ENCODE data around the gene TMEM63B.

The TMEM63B gene

DNA sequence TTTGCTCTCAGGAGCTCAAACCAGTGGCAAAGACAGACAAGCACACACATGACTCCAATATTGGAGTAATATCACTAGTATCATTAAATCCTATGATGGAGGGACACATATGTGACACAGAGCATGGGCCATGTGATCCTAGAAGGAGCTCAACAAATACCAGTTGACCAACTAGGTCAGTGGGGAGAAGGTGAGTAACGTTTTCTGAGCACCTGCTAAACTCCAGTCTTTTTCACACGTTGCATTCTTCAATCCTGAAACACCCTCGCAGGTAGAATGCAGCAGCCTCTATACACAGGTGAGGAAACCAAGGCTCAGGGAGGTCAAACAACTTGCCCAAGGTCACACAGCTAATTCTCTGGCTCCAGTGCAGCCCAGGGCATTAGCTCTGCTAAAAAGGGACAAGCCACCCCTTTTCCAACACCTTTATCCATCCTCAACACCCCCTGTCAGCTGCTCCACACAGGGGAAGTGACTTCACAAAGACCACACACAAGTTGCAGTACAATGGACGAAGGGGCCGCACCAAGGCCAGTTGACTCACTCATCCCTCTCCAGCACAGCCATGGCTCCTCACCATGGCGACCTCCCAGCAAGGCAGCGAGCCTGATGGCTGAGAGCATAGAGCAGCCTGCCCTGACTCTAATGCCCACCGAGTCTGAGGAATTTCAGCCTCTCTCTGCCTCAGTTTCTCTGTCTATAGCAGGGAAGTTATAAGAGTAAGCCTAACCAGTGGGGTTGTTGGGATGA lies 35.7 kb downstream of the TMEM63B start:
- Mint-ChIP-seq H3K27ac (peak overlapping the region in 1 of 2 donors; percentile 29), H3K4me1 (peaks cover 36% of the 10 kb centered on the region), H3K4me3 (no peak overlapping the region), H3K9me3 (no peaks in the 10 kb centered on the region), H3K27me3 (peaks cover 31% of the 10 kb centered on the region)
- DNase-seq = no peak
- no peak for ATAC-seq

DNA sequence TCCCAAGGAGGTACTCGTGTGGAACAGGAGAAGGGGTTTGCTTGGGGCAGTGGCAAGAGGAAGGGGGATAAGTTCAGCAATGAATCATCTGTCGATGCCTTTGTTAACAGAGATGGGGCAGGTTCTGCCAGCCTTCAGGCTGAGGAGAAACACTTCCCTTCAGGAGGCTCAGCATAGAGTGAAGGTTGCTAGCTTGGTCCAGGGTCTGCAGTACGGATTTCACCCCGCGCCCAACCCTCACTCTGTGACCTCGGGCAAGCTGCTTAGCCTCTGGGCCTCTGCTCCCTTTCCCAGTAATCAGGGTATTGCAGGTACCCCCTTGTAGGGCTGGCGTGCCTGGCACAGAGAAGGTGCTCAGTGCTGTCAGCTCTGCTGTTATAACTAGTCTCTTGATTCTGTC lies 38.8 kb downstream of the TMEM63B start:
- H3K4me3 Mint-ChIP-seq = no peak overlapping the region
- ATAC-seq (no peak), DNase-seq (no peak)
- H3K4me1 Mint-ChIP-seq = peaks cover 31% of the 10 kb centered on the region
- H3K9me3 Mint-ChIP-seq = no peaks in the 10 kb centered on the region
- H3K27me3 Mint-ChIP-seq = peaks cover 33% of the 10 kb centered on the region
- peak overlapping the region; percentile 21 to 88 for H3K27ac Mint-ChIP-seq

DNA sequence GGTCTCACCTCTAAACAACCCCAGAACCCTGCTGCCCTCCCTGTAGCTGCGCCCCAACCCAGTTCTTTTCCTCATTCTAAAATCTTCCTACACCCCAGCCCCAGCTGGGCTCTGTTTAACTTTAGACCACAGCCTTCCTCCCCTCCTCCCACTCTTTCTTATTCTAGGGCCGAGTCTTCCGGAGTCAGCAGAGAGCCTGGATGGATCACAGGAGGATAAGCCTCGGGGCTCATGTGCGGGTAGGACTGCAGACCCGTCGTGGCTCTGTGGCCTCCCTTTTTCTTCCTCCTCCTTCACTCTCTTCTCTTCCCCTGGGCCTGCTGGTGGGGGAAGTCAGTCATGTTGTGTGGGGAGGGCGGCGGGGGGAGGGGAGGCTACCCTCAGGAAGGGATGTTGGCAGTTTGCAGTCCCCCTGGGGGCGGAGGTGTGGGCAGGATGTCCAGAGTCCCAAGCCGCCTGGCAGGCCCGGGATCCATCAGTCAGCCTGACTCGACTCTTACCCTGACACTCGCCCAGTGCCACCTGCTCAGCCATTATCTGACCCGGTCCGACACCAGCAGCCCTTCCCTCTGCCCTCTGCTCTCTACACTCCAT lies 39.3 kb downstream of the TMEM63B start:
- ATAC-seq (peak; percentile 47), DNase-seq (no peak)
- Mint-ChIP-seq H3K4me3 (no peak overlapping the region), H3K27me3 (peaks cover 38% of the 10 kb centered on the region), H3K4me1 (peaks cover 26% of the 10 kb centered on the region), H3K27ac (peak overlapping the region; percentile 21 to 88), H3K9me3 (no peaks in the 10 kb centered on the region)

DNA sequence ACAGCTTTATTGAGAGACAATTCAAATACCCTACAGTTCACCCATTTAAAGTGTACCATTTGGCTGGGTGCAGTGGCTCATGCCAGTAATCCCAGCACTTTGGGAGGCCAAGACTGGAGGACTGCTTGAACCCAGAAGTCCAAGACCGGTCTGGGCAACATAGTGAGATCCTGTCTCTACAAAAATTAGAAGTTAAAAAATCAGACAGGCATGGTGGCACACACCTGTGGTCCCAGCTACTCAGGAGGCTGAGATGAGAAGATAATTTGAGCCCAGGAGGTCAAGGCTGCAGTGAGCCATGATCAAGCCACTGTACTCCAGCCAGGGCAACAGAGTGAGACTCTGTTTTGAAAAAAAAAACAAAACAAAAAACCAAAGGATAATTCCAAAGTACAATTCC lies 40.2 kb downstream of the TMEM63B start:
- DNase-seq = no peak
- ATAC-seq = no peak
- Mint-ChIP-seq H3K27ac (no peak overlapping the region), H3K9me3 (no peaks in the 10 kb centered on the region), H3K4me3 (no peak overlapping the region), H3K4me1 (peaks cover 28% of the 10 kb centered on the region), H3K27me3 (peaks cover 41% of the 10 kb centered on the region)

DNA sequence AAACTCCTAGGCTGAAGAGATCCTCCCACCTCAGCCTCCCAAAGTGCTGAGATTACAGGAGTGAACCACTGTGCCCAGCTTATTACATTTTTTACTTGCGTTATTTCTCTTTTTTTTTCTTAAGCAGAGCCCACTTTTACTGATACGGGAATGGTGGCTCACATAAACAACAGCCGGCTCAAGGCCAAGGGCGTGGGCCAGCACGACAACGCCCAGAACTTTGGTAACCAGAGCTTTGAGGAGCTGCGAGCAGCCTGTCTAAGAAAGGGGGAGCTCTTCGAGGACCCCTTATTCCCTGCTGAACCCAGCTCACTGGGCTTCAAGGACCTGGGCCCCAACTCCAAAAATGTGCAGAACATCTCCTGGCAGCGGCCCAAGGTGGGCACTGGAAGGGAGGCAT lies 41.8 kb downstream of the TMEM63B start:
- peaks cover 33% of the 10 kb centered on the region for H3K4me1 Mint-ChIP-seq
- no peaks in the 10 kb centered on the region for H3K9me3 Mint-ChIP-seq
- H3K4me3 Mint-ChIP-seq = no peak overlapping the region
- ATAC-seq (no peak), DNase-seq (no peak)
- peaks cover 49% of the 10 kb centered on the region for H3K27me3 Mint-ChIP-seq
- no peak overlapping the region for H3K27ac Mint-ChIP-seq

DNA sequence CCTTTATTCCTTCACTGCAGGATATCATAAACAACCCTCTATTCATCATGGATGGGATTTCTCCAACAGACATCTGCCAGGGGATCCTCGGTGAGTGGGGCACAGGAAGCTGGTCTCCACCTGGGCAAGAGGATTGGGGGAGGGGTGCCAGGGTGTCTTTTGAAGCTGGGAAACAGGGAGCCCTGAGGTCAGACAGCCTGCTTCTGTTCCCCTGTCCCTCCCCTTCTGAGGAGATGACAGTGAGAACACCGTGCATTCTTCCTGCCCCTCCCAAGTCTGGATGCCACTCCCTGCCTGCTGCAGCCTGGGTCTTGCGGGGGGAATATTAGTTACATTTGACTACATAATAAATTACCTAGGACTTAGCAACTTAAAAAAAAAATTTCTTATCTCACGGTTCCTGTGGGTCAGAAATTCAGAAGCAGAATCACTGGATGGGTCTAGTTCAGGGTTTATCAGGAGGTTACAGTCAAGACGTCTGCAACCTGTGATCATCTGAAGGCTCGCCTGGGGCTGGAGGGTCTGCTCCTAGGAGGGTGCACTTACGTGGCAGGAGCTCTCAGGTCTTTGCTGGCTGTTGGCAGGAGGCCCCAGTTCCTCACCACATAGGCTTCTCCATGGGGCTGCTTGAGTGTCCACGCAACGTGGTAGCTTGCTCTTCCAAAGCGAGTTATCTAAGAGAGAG lies 42.7 kb downstream of the TMEM63B start:
- DNase-seq = no peak
- no peak for ATAC-seq
- H3K9me3 Mint-ChIP-seq = no peaks in the 10 kb centered on the region
- H3K27ac Mint-ChIP-seq = no peak overlapping the region
- no peak overlapping the region for H3K4me3 Mint-ChIP-seq
- peaks cover 41% of the 10 kb centered on the region for H3K27me3 Mint-ChIP-seq
- peaks cover 33% of the 10 kb centered on the region for H3K4me1 Mint-ChIP-seq

DNA sequence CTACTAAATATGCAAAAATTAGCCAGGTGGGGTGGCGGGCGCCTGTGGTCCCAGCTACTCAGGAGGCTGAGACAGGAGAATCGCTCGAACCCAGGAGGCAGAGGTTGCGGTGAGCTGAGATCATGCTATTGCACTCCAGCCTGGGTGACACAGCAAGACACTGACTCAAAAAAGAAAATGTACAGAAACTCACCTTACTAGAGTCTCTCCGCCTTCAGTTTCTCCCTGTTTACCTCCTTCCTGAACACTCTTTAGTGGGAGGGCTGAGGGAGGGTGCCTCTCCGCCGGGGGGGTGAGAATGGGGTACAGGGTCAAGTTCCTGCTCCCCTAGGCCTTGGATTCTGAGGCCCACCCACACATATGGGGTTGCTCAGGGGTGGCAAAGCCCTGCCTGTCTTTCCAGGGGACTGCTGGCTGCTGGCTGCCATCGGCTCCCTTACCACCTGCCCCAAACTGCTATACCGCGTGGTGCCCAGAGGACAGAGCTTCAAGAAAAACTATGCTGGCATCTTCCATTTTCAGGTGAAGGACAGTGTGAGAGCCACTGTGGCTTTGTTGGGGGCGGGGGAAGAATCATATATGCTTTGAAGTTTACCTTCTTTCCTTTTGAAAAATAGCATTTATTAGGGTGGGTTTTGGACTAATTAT lies 44.7 kb downstream of the TMEM63B start:
- ATAC-seq (peak; percentile 66), DNase-seq (peak in 1 of 2 donors; percentile 62)
- H3K27ac Mint-ChIP-seq = peak overlapping the region in 1 of 2 donors; percentile 53

DNA sequence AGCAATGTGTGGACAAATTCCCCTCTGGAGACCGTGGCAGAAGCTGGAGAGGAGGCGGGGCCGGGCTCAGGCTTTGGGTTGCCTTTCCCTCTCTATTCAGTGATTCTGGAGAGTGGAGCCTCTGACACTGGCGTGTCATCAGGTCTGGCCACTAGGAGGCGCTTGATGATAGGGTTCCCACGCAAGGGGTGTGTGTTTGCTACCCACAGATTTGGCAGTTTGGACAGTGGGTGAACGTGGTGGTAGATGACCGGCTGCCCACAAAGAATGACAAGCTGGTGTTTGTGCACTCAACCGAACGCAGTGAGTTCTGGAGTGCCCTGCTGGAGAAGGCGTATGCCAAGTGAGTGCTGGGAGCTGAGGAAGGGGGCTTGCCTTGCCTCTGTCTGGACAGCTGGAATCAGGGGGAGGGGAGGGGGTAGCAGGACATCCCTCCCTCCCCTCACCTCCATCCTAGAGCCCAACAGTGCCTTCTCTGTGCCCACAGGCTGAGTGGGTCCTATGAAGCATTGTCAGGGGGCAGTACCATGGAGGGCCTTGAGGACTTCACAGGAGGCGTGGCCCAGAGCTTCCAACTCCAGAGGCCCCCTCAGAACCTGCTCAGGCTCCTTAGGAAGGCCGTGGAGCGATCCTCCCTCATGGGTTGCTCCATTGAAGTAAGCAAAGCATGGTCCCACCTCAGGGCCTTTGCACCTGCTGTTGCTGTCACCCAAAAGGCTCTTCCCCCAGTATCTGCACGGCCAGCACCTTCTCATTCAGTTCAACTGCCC lies 45.6 kb downstream of the TMEM63B start:
- peak; percentile 72 to 80 for DNase-seq
- peaks cover 30% of the 10 kb centered on the region for H3K27me3 Mint-ChIP-seq
- H3K9me3 Mint-ChIP-seq = no peaks in the 10 kb centered on the region
- H3K27ac Mint-ChIP-seq = peak overlapping the region in 1 of 2 donors; percentile 52
- ATAC-seq = peak; percentile 76
- H3K4me3 Mint-ChIP-seq = no peak overlapping the region
- peaks cover 30% of the 10 kb centered on the region for H3K4me1 Mint-ChIP-seq

More for the DNA sequence above, 44.7 kb downstream of the TMEM63B start:
- H3K9me3 Mint-ChIP-seq = no peaks in the 10 kb centered on the region
- peaks cover 30% of the 10 kb centered on the region for H3K27me3 Mint-ChIP-seq
- H3K4me1 Mint-ChIP-seq = peaks cover 24% of the 10 kb centered on the region
- peak overlapping the region in 1 of 2 donors; percentile 52 for H3K4me3 Mint-ChIP-seq

DNA sequence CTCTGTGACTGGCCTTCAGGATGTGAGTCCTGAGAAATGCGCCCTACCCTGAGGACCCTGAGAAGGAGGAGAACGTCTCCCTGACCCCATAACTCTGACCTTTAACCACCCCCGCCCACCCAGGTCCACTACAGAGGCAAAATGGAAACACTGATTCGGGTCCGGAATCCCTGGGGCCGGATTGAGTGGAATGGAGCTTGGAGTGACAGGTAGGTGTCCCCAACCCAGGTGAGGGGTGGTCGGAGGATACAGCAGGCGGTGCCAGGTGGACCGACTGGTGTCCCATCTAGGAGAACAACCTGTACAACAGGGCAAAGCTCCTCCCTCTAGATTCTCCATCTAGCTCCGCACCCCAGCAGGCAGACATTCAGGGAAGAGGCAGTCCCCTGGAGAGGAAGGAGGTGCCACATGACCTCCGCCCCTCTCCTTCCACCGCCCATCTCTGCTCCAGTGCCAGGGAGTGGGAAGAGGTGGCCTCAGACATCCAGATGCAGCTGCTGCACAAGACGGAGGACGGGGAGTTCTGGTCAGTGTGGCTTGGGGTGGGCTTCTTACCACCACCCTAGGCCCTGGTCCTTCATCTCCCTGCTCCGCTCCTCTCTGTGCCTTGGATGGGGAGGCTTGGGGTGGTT lies 48.9 kb downstream of the TMEM63B start:
- Mint-ChIP-seq H3K9me3 (no peaks in the 10 kb centered on the region), H3K27me3 (peaks cover 26% of the 10 kb centered on the region), H3K4me3 (peak overlapping the region; percentile 46 to 67), H3K27ac (no peak overlapping the region), H3K4me1 (peaks cover 31% of the 10 kb centered on the region)
- DNase-seq = no peak
- no peak for ATAC-seq

DNA sequence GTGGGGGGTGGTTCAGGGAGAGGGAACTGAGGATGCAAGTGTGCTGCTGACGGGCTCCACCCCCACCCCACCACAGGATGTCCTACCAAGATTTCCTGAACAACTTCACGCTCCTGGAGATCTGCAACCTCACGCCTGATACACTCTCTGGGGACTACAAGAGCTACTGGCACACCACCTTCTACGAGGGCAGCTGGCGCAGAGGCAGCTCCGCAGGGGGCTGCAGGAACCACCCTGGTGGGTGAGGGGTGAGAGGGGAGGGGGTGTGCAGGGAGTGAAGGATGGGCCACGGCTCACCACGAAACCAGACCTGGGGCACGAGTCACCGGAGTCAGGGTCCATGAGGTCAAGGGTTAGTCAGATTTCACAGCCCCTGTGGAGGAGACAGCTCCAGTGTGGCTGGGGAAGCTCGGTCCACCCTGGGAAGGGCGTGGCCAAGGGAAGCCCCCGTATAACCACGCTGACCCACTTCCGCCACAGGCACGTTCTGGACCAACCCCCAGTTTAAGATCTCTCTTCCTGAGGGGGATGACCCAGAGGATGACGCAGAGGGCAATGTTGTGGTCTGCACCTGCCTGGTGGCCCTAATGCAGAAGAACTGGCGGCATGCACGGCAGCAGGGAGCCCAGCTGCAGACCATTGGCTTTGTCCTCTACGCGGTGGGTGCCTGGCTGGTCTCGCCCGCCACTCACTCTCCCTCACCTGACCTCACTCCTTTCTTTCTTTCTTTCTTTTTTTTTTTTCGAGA lies 49.6 kb downstream of the TMEM63B start:
- DNase-seq (peak; percentile 45 to 74), ATAC-seq (peak; percentile 85)
- H3K27me3 Mint-ChIP-seq = peaks cover 22% of the 10 kb centered on the region
- H3K27ac Mint-ChIP-seq = peak overlapping the region in 1 of 2 donors; percentile 16
- H3K4me1 Mint-ChIP-seq = peaks cover 31% of the 10 kb centered on the region
- no peaks in the 10 kb centered on the region for H3K9me3 Mint-ChIP-seq
- H3K4me3 Mint-ChIP-seq = peak overlapping the region; percentile 46 to 67

DNA sequence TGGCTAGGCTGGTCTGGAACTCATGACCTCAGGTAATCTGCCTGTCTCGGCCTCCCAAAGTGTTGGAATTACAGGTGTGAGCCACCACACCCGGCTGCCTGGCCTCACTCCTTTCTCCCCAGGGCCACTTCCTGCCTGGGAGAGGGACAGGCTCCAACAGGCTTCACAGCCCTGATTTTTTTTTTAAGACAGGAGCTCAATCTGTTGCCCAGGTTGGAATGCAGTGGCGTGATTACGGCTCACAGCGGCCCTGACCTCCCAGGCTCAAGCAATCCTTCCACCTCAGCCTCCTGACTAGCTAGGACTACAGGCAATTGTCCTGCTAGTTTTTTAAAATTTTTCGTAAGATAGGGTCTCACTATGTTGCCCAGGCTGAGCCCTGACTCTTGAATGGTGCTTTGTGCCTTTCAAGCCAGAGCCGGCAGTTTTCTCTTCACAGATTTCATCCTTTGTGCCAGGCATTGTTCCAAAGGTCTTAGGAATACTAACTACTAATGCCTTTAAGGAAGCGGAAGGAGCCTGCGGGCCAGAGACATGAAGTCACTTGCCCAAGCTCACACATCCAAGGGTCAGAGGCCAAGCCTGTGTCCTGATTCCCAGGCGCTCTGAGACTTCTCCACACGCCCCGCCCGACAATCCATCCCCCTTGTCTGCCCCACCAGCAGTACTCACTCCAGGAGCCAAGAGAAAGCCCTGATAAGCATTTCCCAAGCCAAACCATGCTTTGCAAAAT lies 50.5 kb downstream of the TMEM63B start:
- peaks cover 13% of the 10 kb centered on the region for H3K27me3 Mint-ChIP-seq
- H3K9me3 Mint-ChIP-seq = no peaks in the 10 kb centered on the region
- DNase-seq (no peak), ATAC-seq (no peak)
- peak overlapping the region; percentile 46 to 67 for H3K4me3 Mint-ChIP-seq
- H3K27ac Mint-ChIP-seq = peak overlapping the region in 1 of 2 donors; percentile 60
- peaks cover 21% of the 10 kb centered on the region for H3K4me1 Mint-ChIP-seq

DNA sequence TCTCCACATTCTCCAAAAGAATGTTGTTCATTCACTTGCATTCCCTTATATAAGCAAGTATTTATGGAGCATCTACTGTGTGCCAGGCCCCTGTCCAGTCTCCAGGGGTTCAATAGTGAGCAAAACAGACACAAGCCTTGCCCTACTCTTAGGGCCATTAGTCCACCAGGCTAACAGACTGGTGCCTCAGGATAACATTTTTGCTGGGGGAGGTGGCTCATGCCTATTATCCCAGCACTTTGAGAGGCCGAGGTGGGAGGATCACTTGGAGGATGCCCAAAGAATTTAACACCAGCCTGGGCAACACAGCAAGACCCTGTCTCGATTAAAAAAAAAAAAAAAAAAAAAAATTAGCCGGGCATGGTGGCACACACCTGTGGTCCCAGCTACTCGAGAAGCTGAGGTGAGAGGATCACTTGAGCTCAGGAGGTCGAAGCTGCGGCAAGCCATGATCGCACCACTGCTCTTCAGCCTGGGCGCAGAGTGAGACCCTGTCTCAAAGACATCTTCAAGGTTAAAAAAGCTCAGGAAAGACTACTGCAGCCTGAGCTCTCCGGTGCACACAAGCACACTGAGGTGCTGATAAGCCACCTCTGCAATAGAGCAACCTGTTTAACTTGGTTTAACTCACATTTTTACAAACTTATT lies 51.2 kb downstream of the TMEM63B start:
- H3K27me3 Mint-ChIP-seq = peaks cover 6% of the 10 kb centered on the region

DNA sequence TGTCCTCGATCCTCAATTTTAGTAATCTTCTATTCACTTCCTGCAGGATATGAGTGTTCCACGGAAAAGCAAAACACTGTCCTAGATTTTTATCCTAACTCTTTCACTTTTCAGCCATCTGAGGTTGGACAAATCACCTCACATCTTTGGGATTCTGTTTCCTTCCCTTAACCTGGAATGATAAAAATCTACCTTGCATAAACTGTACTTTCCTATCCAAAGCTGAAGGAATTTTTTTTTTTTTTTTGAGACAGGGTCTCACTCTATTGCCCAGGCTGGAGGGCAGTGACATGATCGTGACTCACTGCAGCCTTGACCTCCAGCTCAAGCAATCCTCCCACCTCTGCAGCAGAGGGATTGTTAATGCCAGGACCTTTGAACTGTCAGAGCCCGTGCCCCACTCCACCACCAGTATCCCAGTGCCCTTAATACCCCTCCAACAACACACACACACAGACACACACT lies 51.8 kb downstream of the TMEM63B start:
- no peaks in the 10 kb centered on the region for H3K9me3 Mint-ChIP-seq
- ATAC-seq (no peak), DNase-seq (no peak)
- H3K4me3 Mint-ChIP-seq = no peak overlapping the region
- H3K27me3 Mint-ChIP-seq = peaks cover under 1% of the 10 kb centered on the region
- no peak overlapping the region for H3K27ac Mint-ChIP-seq
- H3K4me1 Mint-ChIP-seq = peaks cover 19% of the 10 kb centered on the region

More for the DNA sequence above, 51.2 kb downstream of the TMEM63B start:
- no peaks in the 10 kb centered on the region for H3K9me3 Mint-ChIP-seq
- H3K4me3 Mint-ChIP-seq = no peak overlapping the region
- ATAC-seq = no peak
- H3K27ac Mint-ChIP-seq = peak overlapping the region in 1 of 2 donors; percentile 60
- no peak for DNase-seq
- peaks cover 19% of the 10 kb centered on the region for H3K4me1 Mint-ChIP-seq
